ENCODE measurements around the gene PRR5.

The PRR5 gene

DNA sequence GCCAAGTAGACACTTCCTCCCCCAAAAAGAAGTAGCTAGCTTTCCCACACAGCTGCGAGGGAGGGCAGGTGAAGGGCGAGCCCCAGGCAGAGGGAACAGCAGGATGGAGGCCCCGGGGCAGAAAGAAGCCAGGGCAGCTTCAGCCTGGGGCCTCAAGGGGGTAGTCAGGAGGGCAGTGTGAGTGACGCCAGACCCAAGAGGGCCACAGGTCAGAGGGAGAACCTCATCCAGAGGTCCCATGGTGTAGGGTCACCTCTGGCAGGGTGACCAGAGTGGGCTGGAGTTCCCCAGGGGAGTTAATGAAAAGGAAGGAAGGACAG is 9.2 kb downstream of the PRR5 start:
- Histone ChIP-seq H3K27ac (no peak overlapping the region), H3K36me3 (ENCODE audit: insufficient read depth, low read length) (no peaks in the 10 kb centered on the region), H3K4me3 (no peak overlapping the region), H3K9me3 (ENCODE audit: low read depth, low read length) (no peaks in the 10 kb centered on the region), H3K9ac (ENCODE audit: insufficient read length) (no peak overlapping the region)
- no peak for DNase-seq (ENCODE audit: low read depth, low spot score)
- TF ChIP-seq EZH2 (IDR thresholded peaks at IDR 0.05) (no peak), FOXP2 (optimal IDR thresholded peaks at IDR 0.05; ENCODE audit: control extremely low read depth, extremely low read length, insufficient read depth) (no peak), POLR2AphosphoS5 (IDR thresholded peaks at IDR 0.05; ENCODE audit: borderline replicate concordance, low read depth, low read length) (no peak)

DNA sequence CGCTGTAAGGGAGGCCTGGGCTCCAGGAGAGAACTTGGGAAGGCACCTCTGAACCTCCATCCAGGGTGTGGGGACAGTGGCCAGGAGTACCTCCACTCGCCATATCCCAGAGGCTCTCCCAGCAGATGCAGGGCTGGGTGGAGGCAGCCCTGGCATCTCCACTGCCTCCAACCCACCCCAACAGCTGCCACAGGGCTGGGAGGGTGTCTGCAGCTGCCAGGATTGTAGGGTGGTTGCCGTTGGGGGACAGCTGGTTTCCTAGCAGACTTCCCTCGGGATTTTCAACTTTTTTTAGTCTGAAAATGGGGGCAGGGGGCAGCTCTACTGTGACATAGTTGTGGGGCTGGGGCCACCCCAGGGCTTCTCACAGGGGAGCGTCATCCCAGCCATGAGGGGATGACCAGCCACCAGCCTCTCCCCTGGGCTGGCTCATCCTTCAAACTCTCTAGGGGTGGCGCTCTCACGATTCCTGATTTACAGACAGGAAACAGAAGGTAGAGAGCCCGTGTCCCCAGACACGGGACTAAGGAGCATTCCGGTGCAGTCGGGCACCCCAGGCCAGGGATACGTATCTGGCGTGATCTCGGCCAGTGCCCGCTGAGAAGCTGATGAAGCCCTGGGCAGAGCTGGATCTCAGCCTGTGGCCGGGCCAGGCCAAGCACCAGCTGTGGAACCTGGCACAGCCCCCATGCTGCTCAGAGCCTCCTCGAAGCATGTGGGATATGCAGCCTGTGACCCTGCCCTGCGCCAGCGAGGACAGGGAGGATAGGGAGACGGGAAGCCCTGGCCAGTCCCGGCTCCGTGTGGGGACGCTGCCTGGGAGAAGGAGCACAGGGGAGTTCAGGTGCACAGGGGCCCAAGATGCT is 9.9 kb downstream of the PRR5 start:
- Histone ChIP-seq H3K9ac (ENCODE audit: insufficient read length) (no peak overlapping the region), H3K36me3 (ENCODE audit: insufficient read depth, low read length) (no peaks in the 10 kb centered on the region), H3K27ac (no peak overlapping the region), H3K4me3 (no peak overlapping the region), H3K9me3 (ENCODE audit: low read depth, low read length) (no peaks in the 10 kb centered on the region)
- DNase-seq (ENCODE audit: low read depth, low spot score), result no peak
- no peak for TF ChIP-seq FOXP2 (optimal IDR thresholded peaks at IDR 0.05; ENCODE audit: control extremely low read depth, extremely low read length, insufficient read depth)
- TF ChIP-seq POLR2AphosphoS5 (IDR thresholded peaks at IDR 0.05; ENCODE audit: borderline replicate concordance, low read depth, low read length), result no peak
- TF ChIP-seq EZH2 (IDR thresholded peaks at IDR 0.05), result no peak

DNA sequence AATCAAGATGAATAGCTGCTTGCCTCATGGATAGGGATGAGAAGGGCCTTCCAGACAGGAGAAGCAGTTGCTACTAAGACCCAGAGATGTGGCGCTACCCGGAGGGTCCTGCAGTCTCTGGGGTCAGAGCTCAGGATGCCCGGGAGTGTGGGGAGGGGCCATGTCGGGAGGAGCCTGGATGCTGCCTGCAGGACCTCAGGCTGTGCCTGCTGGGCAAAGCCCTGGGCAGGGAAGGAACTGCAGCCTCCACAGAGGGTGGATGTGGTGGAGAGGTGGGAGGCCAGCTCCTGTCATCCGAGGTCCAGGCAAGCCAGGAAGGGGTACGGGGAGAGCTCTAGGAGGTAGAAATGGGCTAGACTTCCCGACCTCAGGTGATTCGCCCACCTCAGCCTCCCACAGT is 11.0 kb downstream of the PRR5 start:
- no peak for TF ChIP-seq FOXP2 (optimal IDR thresholded peaks at IDR 0.05; ENCODE audit: control extremely low read depth, extremely low read length, insufficient read depth)
- TF ChIP-seq POLR2AphosphoS5 (IDR thresholded peaks at IDR 0.05; ENCODE audit: borderline replicate concordance, low read depth, low read length), result no peak
- TF ChIP-seq EZH2 (IDR thresholded peaks at IDR 0.05), result no peak
- H3K27ac ChIP-seq, result no peak overlapping the region
- H3K9me3 ChIP-seq (ENCODE audit: low read depth, low read length), result no peaks in the 10 kb centered on the region
- no peak overlapping the region for H3K9ac ChIP-seq (ENCODE audit: insufficient read length)
- DNase-seq (ENCODE audit: low read depth, low spot score), result no peak
- H3K36me3 ChIP-seq (ENCODE audit: insufficient read depth, low read length), result no peaks in the 10 kb centered on the region
- no peak overlapping the region for H3K4me3 ChIP-seq

DNA sequence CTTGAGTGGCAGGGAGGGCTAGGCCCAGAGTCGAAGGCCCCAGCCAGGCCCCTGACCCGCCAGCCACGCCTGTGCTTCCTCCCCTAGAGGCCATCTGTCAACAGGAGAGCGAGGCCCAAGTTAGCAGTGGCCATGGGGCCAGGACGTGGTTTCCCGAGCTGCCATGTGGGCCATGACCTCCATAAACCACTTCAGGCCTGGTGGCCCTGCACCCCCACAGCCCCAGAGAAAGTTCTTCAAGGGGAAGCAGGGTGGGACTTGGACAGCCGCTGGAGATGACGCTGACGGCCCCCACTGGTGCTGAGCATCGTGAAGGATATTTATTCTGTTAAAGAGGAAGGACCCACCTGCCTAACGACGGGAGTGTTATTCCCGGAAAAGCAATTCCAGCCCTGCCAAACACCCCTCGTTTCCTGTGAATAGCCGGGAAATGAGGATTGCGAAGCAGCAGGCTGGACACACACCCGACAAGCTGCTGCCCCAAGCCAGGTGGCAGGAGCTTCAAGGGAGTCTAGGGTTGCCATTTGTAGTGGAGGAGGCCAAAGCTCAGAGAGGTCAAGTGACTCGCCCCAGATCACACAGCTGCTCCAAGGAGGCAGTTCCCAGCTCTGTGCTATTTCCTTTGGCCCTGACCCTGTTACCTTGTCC is 12.8 kb downstream of the PRR5 start:
- Histone ChIP-seq H3K4me3 (no peak overlapping the region), H3K9ac (ENCODE audit: insufficient read length) (no peak overlapping the region), H3K27ac (no peak overlapping the region), H3K9me3 (ENCODE audit: low read depth, low read length) (no peaks in the 10 kb centered on the region), H3K36me3 (ENCODE audit: insufficient read depth, low read length) (no peaks in the 10 kb centered on the region)
- TF ChIP-seq POLR2AphosphoS5 (IDR thresholded peaks at IDR 0.05; ENCODE audit: borderline replicate concordance, low read depth, low read length) (no peak), EZH2 (IDR thresholded peaks at IDR 0.05) (no peak), FOXP2 (optimal IDR thresholded peaks at IDR 0.05; ENCODE audit: control extremely low read depth, extremely low read length, insufficient read depth) (no peak)
- DNase-seq (ENCODE audit: low read depth, low spot score), result no peak

DNA sequence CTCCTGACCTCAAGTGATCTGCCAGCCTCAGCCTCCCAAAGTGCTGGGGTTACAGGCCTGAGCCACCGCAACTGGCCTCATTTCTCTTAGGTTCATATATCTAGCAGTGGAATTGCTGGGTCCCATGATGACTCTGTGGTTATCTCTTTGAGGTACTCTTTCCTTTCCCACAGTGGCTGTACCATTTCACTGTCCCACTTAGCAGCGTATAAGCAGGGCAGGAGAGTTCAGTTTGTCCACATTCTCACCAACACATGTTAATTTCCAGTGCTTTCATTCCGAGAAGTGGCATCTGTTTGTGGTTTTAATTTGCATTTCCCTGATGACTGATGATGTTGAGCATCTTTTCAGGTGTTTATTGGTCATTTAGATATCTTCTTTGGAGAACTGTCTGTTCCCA is 16.4 kb downstream of the PRR5 start:
- Histone ChIP-seq H3K4me3 (no peak overlapping the region), H3K9me3 (ENCODE audit: low read depth, low read length) (no peaks in the 10 kb centered on the region), H3K27ac (no peak overlapping the region), H3K36me3 (ENCODE audit: insufficient read depth, low read length) (no peaks in the 10 kb centered on the region), H3K9ac (ENCODE audit: insufficient read length) (no peak overlapping the region)
- no peak for TF ChIP-seq POLR2AphosphoS5 (IDR thresholded peaks at IDR 0.05; ENCODE audit: borderline replicate concordance, low read depth, low read length)
- no peak for TF ChIP-seq EZH2 (IDR thresholded peaks at IDR 0.05)
- no peak for TF ChIP-seq FOXP2 (optimal IDR thresholded peaks at IDR 0.05; ENCODE audit: control extremely low read depth, extremely low read length, insufficient read depth)
- no peak for DNase-seq (ENCODE audit: low read depth, low spot score)

DNA sequence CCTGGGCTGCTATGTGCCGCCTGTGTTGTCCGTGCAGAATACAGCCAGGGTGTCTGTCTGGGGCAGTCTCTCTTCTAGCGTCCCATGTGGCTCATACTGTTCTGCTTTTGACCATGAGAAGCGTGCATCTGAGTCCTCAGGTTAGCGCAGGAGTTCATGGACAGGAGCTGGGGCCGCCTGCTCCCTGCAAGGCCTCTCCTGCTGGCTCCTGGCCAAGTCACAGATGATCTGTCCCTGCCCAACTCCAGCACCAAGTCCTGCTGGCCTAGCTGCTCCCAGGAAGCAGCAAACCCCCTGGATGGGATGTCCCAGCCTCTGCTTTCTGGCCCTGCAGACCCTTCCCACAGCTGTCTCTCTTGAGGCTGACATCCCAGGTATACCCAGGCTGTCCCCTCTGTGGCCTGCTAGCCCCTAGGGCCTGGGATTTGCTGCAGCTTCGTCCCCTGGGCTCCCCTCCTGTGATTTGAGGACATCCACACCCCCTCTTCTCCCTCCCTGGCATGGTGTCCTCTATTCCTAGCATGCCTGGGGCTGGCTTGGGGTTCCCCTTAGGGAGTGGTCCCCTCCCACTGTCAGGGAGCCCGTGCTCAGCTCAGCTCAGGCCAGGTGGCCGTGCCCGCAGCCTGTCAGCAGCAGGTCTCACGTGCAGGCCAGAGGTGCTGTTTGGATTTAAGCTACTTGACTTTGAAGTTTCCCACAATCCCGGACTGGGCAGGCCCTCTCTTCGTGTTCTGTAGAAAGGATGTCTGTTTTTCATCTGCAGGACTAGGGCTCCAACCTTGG is 17.8 kb downstream of the PRR5 start:
- Histone ChIP-seq H3K9ac (ENCODE audit: insufficient read length) (no peak overlapping the region), H3K27ac (no peak overlapping the region), H3K4me3 (no peak overlapping the region), H3K9me3 (ENCODE audit: low read depth, low read length) (no peaks in the 10 kb centered on the region), H3K36me3 (ENCODE audit: insufficient read depth, low read length) (no peaks in the 10 kb centered on the region)
- no peak for TF ChIP-seq POLR2AphosphoS5 (IDR thresholded peaks at IDR 0.05; ENCODE audit: borderline replicate concordance, low read depth, low read length)
- TF ChIP-seq EZH2 (IDR thresholded peaks at IDR 0.05), result no peak
- no peak for TF ChIP-seq FOXP2 (optimal IDR thresholded peaks at IDR 0.05; ENCODE audit: control extremely low read depth, extremely low read length, insufficient read depth)
- DNase-seq (ENCODE audit: low read depth, low spot score), result no peak

DNA sequence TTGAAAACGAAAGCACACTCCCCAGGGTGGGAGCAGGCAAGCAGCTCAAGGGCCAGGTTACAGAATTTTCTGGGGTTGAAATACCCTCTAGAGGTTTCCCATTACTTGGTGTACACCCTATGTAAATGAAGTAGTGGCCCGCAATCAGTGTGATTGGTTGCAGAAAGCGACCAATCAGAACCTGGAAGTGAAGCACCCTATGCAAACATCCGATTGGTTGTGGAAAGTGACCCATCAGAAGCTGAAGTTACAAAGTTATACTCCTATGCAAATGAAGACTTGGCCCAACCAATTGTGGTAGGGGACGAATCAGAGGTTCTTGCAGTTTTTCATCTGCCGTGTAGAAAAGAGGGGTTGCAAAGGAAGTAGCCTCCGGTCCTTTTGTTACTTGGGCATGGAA is 19.2 kb downstream of the PRR5 start:
- TF ChIP-seq POLR2AphosphoS5 (IDR thresholded peaks at IDR 0.05; ENCODE audit: borderline replicate concordance, low read depth, low read length) (no peak), FOXP2 (optimal IDR thresholded peaks at IDR 0.05; ENCODE audit: control extremely low read depth, extremely low read length, insufficient read depth) (no peak), EZH2 (IDR thresholded peaks at IDR 0.05) (no peak)
- Histone ChIP-seq H3K36me3 (ENCODE audit: insufficient read depth, low read length) (no peaks in the 10 kb centered on the region), H3K27ac (no peak overlapping the region), H3K4me3 (no peak overlapping the region), H3K9ac (ENCODE audit: insufficient read length) (no peak overlapping the region), H3K9me3 (ENCODE audit: low read depth, low read length) (no peaks in the 10 kb centered on the region)
- no peak for DNase-seq (ENCODE audit: low read depth, low spot score)

DNA sequence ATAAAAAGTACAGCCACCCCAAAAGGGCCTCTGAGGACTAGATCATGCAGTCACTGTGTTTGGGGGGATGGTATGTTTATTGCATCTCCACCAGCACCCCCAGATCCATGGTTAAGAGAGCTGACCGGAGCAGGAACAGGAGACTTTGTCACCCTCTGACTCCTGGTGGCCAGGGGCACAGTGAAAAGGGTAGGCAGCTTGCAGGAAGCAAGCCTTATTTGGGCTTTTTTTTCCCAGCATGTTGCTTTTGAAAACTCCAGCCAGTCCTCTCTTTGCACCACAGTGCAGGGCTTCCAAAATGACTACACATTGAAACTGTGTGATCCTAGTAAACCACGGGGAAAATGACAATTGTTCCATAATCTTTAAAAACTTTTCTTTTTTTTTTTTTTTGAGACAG is 20.6 kb downstream of the PRR5 start:
- Histone ChIP-seq H3K27ac (no peak overlapping the region), H3K9ac (ENCODE audit: insufficient read length) (no peak overlapping the region), H3K36me3 (ENCODE audit: insufficient read depth, low read length) (no peaks in the 10 kb centered on the region), H3K4me3 (no peak overlapping the region), H3K9me3 (ENCODE audit: low read depth, low read length) (no peaks in the 10 kb centered on the region)
- TF ChIP-seq POLR2AphosphoS5 (IDR thresholded peaks at IDR 0.05; ENCODE audit: borderline replicate concordance, low read depth, low read length) (no peak), FOXP2 (optimal IDR thresholded peaks at IDR 0.05; ENCODE audit: control extremely low read depth, extremely low read length, insufficient read depth) (no peak), EZH2 (IDR thresholded peaks at IDR 0.05) (no peak)
- no peak for DNase-seq (ENCODE audit: low read depth, low spot score)
